CD14-positive monocyte (primary cell): ENCODE results near the gene PAPOLA. TPM values are rescaled to one million over a fixed set of nuclear protein-coding genes. Genes with fewer than 3 reads are reported as not detected.

ENCODE experiments used
- DNase-seq, 3 donors: peaks; one replicate each; pipeline ENCODE4 v3.0.0-alpha.2; 2011 to 2022
- H2AFZ ChIP-seq: 2 replicates; pipeline ENCODE4 v1.6.0; 2012; ENCODE audit warnings: mild to moderate bottlenecking, low read depth, low read length, inconsistent platforms; ENCODE audit not compliant: insufficient read depth, poor library complexity, severe bottlenecking
- H3K27ac ChIP-seq, 2 donors: 1 replicate in 1 of 2; 2 replicates in 1 of 2; pipeline ENCODE4 v1.5.1; 2012 to 2013; ENCODE audit warnings: low read length in 2 of 2, control low read depth in 1 of 2, inconsistent platforms in 1 of 2, low read depth in 1 of 2, mild to moderate bottlenecking in 1 of 2
- H3K27me3 ChIP-seq, 2 donors: one replicate each; pipeline versions ENCODE4 v1.6.0 to v1.6.1; 2011 to 2013; ENCODE audit warnings: low read length in 2 of 2; ENCODE audit not compliant: control insufficient read depth in 2 of 2, insufficient read depth in 2 of 2
- H3K36me3 ChIP-seq, 2 donors: replicated peaks in 1 of 2; 1 replicate in 1 of 2; 2 replicates in 1 of 2; pipeline versions ENCODE4 v1.5.1 to v1.6.1; 2012 to 2013; ENCODE audit warnings: low read length in 2 of 2, control low read depth in 1 of 2, inconsistent platforms in 1 of 2, mild to moderate bottlenecking in 1 of 2; ENCODE audit not compliant: insufficient read depth in 2 of 2, control insufficient read depth in 1 of 2
- H3K4me1 ChIP-seq, 2 donors: 1 replicate in 1 of 2; 2 replicates in 1 of 2; pipeline versions ENCODE4 v1.5.1 to v1.6.1; 2012 to 2013; ENCODE audit warnings: low read length in 2 of 2, control low read depth in 1 of 2, inconsistent platforms in 1 of 2, mild to moderate bottlenecking in 1 of 2, moderate library complexity in 1 of 2; ENCODE audit not compliant: insufficient read depth in 2 of 2, control insufficient read depth in 1 of 2
- H3K4me2 ChIP-seq: replicated peaks from 2 replicates; pipeline ENCODE3; 2012; ENCODE audit warnings: low read length, moderate library complexity, mild to moderate bottlenecking; ENCODE audit not compliant: poor library complexity, severe bottlenecking; ENCODE audit errors: extremely low read depth
- H3K4me3 ChIP-seq, 3 experiments: fragments of 200-600 bp in 1 of 3; sonication (generic) in 1 of 3; replicated peaks in 1 of 3; 1 replicate in 2 of 3; 2 replicates in 1 of 3; pipeline ENCODE4 v1.5.1; 2011 to 2013; ENCODE audit warnings: low read length in 3 of 3, mild to moderate bottlenecking in 3 of 3, control low read depth in 2 of 3, low read depth in 2 of 3, inconsistent platforms in 1 of 3, moderate library complexity in 1 of 3
- H3K79me2 ChIP-seq: 2 replicates; pipeline ENCODE4 v1.6.0; 2012; ENCODE audit warnings: mild to moderate bottlenecking, control low read depth, inconsistent platforms, low read length, moderate library complexity; ENCODE audit not compliant: insufficient read depth
- H3K9ac ChIP-seq: 2 replicates; pipeline ENCODE4 v1.6.0; 2017; ENCODE audit warnings: low read length, mild to moderate bottlenecking; ENCODE audit not compliant: insufficient read depth, poor library complexity, severe bottlenecking
- H3K9me3 ChIP-seq, 2 donors: replicated peaks in 1 of 2; 1 replicate in 1 of 2; 2 replicates in 1 of 2; pipeline versions ENCODE4 v1.5.1 to v1.6.1; 2012 to 2013; ENCODE audit warnings: low read length in 2 of 2, control low read depth in 1 of 2; ENCODE audit not compliant: control insufficient read depth in 1 of 2, insufficient read depth in 1 of 2
- H4K20me1 ChIP-seq: 2 replicates; pipeline ENCODE4 v1.6.0; 2012; ENCODE audit warnings: mild to moderate bottlenecking, low read length, control low read depth, moderate library complexity; ENCODE audit not compliant: insufficient read depth
- H3K27ac Mint-ChIP-seq, 7 donors: one replicate each; pipeline ENCODE4 v1.8.0; 2020; ENCODE audit warnings: mild to moderate bottlenecking in 7 of 7, mixed read lengths in 7 of 7, moderate library complexity in 6 of 7, inconsistent platforms in 2 of 7
- H3K27me3 Mint-ChIP-seq, 3 donors: one replicate each; pipeline ENCODE4 v1.8.0; 2021 to 2022; ENCODE audit warnings: low read depth in 3 of 3, mild to moderate bottlenecking in 3 of 3, mixed read lengths in 3 of 3, moderate library complexity in 3 of 3, inconsistent platforms in 1 of 3
- H3K36me3 Mint-ChIP-seq, 2 donors: one replicate each; pipeline ENCODE4 v1.8.0; 2020; ENCODE audit warnings: mixed read lengths in 2 of 2, inconsistent platforms in 1 of 2, mild to moderate bottlenecking in 1 of 2
- H3K4me1 Mint-ChIP-seq: one replicate; pipeline ENCODE4 v1.8.0; 2020; ENCODE audit warnings: mild to moderate bottlenecking, mixed read lengths
- H3K4me3 Mint-ChIP-seq, 2 donors: one replicate each; pipeline ENCODE4 v1.8.0; 2020; ENCODE audit warnings: mild to moderate bottlenecking in 2 of 2, mixed read lengths in 2 of 2, moderate library complexity in 1 of 2
- H3K9me3 Mint-ChIP-seq, 7 donors: one replicate each; pipeline ENCODE4 v1.8.0; 2020 to 2022; ENCODE audit warnings: mixed read lengths in 7 of 7, mild to moderate bottlenecking in 6 of 7, moderate library complexity in 6 of 7, inconsistent platforms in 2 of 7
- CTCF ChIP-seq: fragments of 200-600 bp; IDR thresholded peaks from one replicate; pipeline ENCODE4 v1.8.0; 2022; ENCODE audit warnings: antibody characterized with exemption, mild to moderate bottlenecking
- WGBS: methylation state at CpG from one replicate; pipeline ENCODE4 v1.1.5; 2013; ENCODE audit warnings: missing lambda C conversion rate; ENCODE audit not compliant: insufficient coverage; 5-methylcytosine and 5-hydroxymethylcytosine counted together
- intact Hi-C, 2 donors: fragments of 100-400 bp; cut with micrococcal nuclease; formaldehyde crosslinking; loops; one replicate each; pipeline versions ENCODE4 v1.15.0 to v1.15.1; 2023
- polyA plus RNA-seq, 3 donors: library from polyadenylated mRNA; depleted of rRNA in 1 of 3; unstranded in 2 of 3; stranded (reverse) in 1 of 3; fragments of 300-500 nt in 2 of 3; fragments of >200 nt in 1 of 3; fragmentation: Illumina TruSeq in 2 of 3; gene quantifications; 1 replicate in 2 of 3; 2 replicates in 1 of 3; pipeline ENCODE4 v1.2.3, GENCODE V29; 2012 to 2021

The PAPOLA gene
- polyA plus RNA-seq, 3 donors = 57.9 to 87.5 (median 80.3) TPM

GRCh38 chr14:96616161-96616721 is 114.1 kb downstream of the PAPOLA start:
- DNase-seq = no peak
- no peak overlapping the region for H2AFZ ChIP-seq
- H3K9ac ChIP-seq = no peak overlapping the region
- Mint-ChIP-seq H3K27me3 (peaks cover 0 to 14% (median 4%) of the 10 kb centered on the region in 3 donors), H3K9me3 (no peaks in the 10 kb centered on the region), H3K27ac (peak overlapping the region in 1 of 7 donors; percentile 31), H3K36me3 (no peaks in the 10 kb centered on the region), H3K4me3 (no peak overlapping the region), H3K4me1 (no peaks in the 10 kb centered on the region)
- H3K9me3 ChIP-seq = no peaks in the 10 kb centered on the region
- no peak for TF ChIP-seq CTCF
- H3K27ac ChIP-seq = no peak overlapping the region
- H4K20me1 ChIP-seq = no peaks in the 10 kb centered on the region
- intact Hi-C loops = no loop called here
- H3K4me3 ChIP-seq = no peak overlapping the region
- no peaks in the 10 kb centered on the region for H3K4me1 ChIP-seq
- 70% methylated on average over 13 of the region's 14 CpGs for WGBS
- H3K36me3 ChIP-seq = no peaks in the 10 kb centered on the region
- H3K79me2 ChIP-seq = no peaks in the 10 kb centered on the region
- no peak overlapping the region for H3K4me2 ChIP-seq
- H3K27me3 ChIP-seq = no peaks in the 10 kb centered on the region

Other genes starting within 250 kb of the PAPOLA start
- not detected for gene BDKRB1, start 246.2 kb upstream of the PAPOLA start, polyA plus RNA-seq
- gene ATG2B, start 139.0 kb upstream of the PAPOLA start, polyA plus RNA-seq = 1 to 10 TPM in 2 of 3 donors, under 1 TPM in 1; 0.94 to 6.7 (median 1.3) TPM
- gene GSKIP, start 138.9 kb upstream of the PAPOLA start, polyA plus RNA-seq = 10 to 100 TPM in 2 of 3 donors, 1 to 10 TPM in 1; 3.1 to 24.7 (median 20.7) TPM
- under 1 TPM in 1 of 3 donors, not detected in 2; 0.16 TPM for gene AK7, start 110.3 kb upstream of the PAPOLA start, polyA plus RNA-seq